GM19035 (cell line): ENCODE measurements around the gene PLAAT3.
"Not testable (repeated sequence)": the region's sequence is repeated elsewhere in the genome, so short reads cannot be mapped to it uniquely, and the experiment has no call there.

Experiments used
- ATAC-seq: cut with Tn5 transposase; IDR thresholded peaks from one replicate; pipeline ENCODE4 v1.9.1; 2021; ENCODE audit not compliant: unreplicated experiment

The PLAAT3 gene

DNA sequence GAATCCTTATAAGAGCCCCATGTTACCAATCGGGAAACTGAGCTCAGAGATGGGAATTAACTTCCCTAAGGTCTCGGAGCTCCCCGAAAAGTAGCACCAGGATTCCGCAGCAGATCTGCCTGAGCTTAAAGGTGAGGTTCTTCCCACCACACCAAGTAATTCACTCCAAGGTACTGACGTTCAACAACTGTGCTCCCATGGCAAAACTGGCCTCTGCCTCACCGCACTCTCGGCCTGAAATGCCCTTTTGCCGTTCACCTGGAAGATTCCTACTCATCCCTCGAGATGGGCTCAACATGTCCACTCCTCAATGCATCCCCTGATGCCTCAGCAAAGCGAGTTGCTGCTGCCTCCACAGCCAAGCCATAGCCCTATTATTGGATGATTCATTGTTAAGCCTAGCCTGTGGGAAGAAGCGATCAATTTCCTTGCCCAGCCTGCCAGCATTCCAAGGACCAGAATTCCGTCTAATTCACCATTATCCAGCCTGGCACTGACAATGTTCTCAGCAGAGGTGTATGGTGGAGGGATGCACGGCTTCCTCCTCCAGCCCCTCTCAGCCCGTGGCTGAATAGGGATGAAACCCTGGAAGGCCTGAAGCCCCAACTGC, 4.2 kb downstream of the PLAAT3 start:
- ATAC-seq: no peak

DNA sequence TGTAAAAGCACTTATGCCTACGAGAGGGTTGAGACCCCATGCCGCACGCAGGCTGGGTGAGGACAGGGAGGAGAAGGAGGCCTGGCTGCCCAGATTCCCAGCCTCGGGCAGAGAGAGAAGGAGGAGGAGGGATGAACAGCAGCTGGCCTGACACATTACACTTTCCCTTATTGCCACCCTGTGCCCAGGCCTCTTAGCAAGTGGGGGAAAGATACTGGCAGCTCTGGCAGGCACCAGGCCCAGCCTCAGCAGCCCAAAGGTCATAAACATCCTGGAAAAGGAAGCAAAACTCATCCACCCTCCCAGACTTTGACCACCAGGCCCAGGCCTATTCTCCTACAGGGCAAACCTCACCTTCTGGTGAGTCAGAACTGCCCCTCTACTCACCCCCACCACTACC, 4.7 kb downstream of the PLAAT3 start:
- no peak for ATAC-seq

DNA sequence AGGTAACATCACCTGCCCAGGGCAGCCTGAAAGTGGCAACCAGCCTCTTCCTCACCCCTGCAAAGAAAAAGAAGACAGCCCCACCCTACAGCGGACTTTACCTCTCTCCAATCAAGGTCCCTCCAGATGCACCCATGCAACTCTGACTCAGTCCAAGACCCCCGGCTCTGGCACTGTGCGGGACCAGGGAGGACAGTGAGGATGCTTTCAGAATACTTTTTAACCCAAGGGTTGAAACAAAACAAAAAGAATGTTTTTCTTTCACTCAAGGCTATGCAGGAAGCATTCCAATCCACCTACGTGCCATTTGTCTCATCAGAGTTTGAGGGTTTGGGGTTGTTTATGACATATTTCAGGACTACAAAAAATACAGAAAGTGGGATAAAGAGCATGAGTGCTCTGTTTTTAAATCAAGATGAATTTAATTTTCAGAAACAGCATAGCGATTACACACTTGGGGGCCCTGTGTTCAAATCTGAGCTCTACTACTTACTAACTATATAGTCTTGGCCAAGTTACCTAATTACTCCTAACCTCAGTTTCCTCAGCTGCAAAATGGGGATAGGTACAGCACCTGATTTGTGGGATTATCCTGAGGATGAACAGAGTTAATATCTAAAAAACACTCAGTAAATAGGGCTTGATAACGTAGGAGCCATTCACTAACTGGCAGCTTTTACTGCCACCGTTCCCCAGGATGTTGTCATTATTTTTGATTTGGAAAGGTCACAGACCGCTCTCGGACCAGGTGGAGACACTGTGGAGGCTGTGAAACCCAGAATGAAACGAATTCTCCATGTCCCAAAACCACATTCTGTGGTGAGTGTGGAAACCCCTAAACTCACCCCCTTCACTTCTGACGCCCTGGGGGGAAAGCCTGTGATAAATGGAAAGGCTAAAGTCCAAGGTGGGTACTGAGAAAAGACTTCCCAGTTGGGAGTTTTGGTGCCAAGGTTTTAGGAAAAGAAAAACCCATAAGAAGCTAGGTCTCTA, 5.6 kb downstream of the PLAAT3 start:
- ATAC-seq: no peak

DNA sequence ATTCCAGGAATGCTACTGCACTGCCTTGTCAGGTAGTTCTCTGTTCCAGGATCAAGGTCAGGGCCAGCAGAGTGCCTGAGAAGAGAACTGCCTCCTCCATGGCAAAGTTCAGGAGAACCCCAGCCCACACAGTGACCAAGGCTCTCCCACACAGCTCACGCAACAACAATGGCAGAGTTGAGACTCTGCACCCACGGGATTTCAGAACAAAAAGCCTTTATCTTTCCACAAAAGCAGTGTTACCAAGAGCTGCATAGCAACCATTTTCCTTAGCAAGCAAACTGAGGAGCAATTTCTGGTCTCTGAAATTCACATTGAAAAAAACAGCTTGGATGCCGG, 11.1 kb downstream of the PLAAT3 start:
- no peak for ATAC-seq

DNA sequence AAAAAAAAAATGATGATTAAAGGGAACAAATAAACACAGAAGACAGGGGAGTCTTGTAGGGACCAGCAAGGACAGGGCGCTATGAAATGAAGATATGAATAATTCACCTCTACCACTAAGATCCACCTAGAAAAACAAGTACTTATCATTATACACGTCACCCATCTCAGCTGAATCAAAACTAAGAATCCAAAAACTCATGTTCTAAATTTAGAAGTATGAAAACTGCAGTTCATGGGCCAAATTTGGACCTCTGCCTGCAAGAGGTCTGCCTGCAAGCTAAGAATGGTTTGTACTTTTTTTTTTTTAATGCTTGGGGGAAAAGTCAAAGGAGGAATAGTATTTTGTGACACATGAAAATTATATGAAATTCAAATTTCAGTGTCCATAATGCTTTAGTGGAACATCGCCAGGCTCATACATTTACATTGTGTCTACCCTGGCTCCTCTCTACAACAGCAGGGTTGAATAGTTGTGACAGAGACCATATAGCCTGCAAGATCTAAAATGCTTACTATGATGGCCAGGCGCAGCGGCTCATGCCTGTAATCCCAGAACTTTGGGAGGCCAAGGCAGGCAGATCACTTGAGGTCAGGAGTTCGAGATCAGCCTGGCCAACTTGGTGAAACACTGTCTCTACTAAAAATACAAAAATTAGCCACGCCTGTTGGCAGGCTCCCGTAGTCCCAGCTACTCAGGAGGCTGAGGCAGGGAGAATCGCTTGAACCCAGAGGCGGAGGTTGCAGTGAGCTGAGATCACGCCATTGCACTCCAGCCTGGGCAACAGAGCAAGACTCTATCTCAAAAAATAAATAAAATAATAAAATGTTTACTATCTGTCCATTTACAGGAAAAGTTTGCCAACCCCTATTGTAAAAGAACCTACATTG, 11.7 kb downstream of the PLAAT3 start:
- not testable (repeated sequence) for ATAC-seq

DNA sequence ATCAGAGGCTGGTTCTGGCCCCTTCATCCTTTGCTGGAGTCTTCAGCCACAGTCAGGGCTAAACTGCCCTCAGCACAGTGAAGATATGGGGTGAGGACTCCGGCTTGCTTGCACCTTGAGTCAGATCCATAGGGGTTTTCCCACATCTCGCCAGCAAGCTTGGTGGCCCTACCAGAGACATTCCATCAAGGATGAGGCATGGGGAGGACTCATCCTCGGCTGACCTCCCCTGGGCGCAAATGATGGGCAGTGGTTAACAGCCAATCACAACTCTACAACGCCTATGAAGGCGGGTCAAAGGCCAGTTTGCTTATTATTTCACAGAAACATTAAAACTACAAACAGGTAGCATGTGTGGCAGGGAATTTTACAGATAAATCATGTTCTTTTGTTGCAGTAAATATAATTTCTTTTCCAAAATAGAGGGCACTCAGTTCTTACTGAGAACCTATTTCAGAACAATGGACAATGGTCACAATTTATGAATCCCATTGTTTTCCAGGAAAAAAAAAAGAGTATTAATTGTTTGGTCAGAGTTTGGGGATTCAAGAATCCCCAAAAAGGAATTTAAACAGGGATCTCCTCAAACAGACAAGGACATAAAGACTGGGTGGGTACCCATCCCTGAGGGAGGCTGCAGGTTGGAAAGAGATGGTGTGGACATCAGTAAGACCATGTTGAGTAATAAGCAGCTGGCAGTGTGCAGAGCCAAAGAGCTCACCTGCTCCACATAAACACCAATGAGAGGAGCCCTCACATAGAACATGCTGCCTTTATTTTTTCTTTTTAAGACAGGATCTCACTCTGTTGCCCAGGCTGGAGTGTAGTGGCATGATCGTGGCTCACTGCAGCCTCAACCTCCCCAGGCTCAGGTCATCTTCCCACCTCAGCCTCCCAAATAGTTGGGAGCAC, 14.8 kb downstream of the PLAAT3 start:
- no peak for ATAC-seq

DNA sequence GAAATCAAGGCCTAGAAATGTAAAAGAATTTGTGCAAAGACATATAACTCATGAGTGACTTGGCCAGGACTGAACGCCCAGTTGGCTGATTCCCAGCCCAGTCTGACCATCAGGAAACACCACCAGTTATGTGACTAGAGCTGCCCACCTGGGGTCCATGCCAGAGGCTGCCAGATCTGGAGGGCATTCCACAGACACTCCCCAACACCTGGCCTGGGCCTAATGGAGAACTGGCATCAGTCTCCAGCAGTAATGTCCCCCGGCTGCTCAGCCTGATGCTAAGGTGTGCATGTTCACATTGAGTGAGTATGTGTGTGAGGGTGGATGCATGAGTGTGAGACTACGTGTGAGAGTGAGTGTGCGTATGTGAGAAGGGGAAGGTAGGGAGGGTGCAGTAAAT, 15.7 kb downstream of the PLAAT3 start:
- no peak for ATAC-seq

DNA sequence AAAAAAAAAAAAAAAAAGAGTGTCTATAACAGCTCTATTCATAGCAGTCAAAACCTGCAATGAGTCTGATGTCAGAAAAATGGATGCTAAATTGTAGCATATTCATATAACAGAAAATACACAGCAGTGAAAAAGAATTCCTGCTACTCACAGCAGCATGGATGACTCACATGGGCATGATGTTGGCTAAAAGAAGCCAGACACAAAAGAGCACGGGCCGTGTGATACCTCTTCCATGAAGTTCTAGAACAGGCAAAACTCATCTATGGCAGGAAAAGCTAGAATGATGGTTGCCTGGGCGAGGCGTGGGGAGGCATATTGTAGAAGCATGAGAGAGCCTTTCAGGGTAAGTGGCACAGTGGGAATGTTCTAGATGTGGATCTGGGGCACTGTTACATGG, 18.9 kb downstream of the PLAAT3 start:
- ATAC-seq: no peak

DNA sequence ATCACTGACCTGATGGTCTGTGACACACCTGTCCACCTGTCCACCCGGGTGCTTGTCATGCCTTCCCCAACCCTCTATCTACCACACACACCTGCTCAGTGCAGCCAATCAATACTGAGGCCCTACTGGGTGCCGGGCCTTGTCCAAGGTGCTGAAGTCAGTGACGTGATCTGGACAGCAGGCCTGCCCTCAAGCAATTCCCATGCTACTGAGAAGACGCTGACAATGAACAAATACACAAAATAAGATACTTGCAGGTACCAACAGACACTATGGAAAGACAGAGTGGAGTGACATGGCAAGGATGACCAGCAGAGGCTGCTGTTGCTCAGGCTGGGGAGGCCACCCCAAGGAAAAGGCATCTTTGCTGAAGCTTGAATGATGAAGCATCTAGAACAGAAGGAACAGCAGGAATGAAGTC, 21.2 kb downstream of the PLAAT3 start:
- no peak for ATAC-seq

DNA sequence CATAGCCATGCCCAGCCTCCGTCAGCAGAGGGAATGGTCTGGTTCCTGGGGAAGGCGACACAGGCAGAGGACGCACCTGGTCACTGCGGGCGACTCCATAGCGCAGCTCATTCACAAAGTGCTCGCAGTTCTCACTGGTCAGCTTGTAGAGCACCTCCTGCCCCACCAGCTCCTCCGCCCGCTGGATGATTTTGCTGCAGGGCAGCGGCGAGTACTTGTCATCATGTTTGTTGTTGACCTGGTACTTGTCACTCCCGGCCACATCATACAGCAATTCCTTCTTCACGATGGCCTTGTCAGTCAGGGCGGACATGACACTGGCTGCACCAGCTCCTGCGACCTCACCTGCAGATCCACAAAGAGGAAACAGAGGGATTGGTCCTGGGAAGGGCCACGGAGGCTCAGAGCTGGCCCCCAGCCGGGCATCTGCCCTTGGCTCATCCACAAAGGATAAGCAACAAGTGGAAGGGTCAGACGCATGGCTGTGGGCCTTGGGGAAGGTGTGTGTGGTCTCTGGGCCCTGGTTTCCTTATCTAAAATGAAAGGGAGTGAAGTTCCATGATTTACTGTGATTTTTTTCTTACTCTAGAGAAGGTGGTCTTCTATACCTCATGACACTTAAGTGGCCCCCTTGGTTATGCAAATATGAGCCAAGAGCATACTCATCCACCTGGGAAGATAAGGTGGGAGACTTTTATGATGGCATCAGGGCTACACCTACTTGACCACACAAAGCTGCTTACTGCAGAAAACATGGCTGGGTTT, 24.0 kb downstream of the PLAAT3 start:
- no peak for ATAC-seq

DNA sequence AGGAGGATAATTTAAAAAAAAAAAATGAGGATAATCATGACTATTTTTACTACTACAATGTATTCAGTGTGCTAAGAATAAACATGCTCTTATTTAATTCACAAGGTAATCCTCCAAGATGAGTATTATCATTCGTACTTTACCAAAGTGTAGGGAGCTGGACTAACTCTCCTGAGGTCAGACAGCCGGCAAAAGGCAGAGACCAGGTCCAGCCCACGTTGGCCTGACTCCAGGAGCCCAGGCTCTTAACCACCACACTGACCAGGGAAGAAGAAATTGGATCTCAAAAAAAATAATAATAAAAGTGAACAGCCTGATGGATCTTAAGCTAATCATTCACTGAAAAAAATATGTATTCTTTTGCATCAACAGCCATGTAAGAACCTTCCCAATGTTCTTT, 25.2 kb downstream of the PLAAT3 start:
- no peak for ATAC-seq

DNA sequence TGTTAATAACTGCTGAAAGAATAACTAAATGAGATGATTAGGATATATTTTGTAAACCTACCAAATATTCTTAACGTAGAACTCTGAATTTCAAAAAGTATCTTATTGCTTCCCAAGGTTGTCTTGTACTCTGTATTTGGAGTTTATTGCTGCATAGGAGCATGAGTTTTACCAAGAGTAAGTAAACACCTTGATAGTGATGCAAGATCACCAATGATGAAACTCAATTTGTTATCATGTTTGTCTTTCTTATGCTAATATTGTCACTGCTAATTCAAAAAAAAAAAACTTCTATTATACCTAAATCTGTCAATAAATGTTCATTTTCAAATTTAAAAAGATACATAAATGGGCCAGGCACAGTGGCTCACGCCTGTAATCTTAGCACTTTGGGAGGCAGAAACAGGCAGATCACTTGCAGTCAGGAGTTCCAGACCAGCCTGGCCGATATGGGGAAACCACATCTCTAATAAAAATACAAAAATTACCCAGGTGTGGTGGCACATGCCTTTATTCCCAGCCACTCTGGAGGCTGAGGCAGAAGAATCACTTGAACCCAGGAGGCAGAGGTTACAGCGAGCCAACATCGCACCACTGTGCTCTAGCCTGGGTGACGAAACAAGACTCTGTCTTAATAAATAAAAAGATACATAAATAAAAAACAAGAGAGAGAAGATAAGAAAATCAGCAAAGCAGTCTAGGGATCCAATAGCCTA, 27.6 kb downstream of the PLAAT3 start:
- ATAC-seq: no peak

DNA sequence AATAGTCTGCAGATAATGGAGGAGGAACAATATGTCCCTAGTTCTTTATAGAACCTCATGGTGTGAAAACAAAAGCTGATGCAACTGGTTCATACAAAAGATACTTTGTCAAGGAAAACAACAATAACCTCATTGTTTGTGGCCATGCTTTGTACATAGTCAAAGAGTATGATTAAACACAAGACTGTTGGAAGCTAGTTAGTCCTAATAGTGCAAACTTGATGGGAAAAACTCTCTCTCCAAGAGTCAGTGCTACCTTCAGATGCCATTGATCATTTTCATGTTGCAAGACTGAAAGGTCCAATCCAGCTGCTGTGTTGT, 30.9 kb downstream of the PLAAT3 start:
- no peak for ATAC-seq

DNA sequence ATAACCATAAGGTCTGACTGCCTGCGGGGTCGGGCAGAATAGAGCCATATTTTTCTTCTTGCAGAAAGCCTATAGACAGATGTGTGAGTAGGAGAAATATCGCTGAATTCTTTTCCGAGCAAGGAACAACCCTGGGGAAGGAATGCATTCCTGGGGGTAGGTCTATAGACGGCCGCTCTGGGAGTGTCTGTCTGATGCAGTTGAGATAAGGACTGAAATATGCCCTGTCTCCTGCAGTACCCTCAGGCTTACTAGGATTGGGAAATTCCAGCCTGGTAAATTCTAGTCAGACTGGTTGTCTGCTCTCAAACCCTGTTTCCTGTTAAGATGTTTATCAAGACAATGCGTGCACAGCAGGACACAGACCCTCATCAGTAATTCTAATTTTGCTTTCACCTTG, 33.0 kb downstream of the PLAAT3 start:
- ATAC-seq: not testable (repeated sequence)

DNA sequence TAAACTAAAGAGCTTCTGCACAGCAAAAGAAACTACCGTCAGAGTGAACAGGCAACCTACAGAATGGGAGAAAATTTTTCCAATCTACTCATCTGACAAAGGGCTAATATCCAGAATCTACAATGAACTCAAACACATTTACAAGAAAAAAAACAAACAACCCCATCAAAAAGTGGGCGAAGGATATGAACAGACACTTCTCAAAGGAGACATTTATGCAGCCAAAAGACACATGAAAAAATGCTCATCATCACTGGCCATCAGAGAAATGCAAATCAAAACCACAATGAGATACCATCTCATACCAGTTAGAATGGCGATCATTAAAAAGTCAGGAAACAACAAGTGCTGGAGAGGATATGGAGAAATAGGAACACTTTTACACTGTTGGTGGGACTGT, 35.4 kb downstream of the PLAAT3 start:
- not testable (repeated sequence) for ATAC-seq

DNA sequence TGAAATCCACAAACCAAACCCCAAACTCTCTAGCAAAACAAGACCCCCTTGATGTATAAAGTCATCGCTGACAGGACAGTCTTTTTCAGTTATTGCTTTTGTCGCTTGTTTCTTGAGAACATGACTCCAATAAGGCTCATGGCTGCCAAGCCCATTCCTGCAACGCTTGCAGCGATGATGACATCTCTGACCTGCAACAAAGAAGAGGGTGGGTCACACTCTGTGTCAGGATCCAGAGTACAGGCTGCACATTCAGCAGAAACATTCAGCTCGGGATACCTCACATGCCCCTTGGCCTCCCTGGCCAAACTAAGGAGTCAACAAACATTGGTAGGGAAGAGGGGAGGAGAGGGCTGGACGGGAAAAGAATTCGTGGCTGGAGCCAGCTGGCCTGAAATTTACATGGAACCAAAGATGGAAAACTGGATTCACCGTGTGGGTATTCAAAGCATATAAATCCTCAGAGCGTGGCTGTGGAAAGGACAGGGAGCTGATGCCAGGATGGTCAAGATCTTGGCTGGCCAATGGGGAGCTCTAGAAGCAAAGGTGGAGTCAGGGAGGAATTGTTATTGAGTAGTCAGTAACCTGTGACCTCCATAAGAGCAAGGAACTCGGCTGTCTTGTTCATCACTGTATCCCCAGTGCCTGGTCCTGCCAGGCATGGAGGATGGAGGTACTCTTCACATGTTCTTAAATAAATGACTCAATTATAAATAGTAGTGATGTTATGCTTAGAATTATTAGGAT, 39.2 kb downstream of the PLAAT3 start:
- no peak for ATAC-seq

DNA sequence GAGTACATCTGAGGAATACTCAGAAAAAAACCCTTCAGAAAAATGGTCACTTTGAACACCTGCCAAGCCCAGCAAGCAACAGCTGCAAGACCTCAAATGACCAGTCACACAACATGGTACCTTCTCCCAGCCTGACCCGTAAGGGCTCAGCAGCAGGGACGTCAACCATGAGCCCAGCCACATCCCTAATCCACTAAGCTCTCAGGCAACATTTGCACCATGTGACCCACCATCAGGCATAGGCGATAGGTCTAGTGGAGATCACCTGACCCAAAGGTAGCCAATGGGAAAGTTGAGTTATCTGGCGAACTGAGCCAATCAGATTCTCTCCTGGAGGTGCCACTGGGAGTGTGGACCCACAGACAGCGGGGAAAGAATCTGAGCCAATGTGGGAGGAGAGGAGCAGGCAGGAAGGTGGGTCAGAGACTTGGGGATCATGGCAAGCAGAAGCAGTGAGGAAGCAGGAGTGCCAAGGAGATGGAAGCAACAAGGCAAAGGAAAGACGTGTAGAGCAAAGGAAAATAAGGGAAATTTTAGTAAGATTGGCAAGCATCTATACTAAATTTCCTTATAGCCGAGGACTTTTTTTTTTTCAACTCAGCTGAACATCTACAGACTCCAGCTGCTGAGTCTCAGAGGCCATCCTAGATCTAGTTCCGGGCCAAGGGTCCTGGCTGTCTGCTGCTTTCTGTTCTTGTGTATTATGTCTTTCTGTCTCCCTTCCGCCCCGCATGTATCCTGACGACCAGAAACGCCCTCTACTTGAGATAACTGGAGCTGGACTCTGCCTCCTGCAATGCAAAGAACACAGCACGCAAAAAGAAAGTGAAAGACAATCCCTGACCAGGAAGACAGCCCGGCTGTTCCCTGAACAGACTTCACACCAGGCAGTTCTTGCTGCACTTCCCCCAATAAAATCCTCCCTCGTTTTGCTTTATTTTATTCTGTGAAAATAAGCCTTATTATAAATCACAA, 40.1 kb downstream of the PLAAT3 start:
- no peak for ATAC-seq
